ENCODE data around the gene PRKN.

The PRKN gene

GRCh38 chr6:161961046-161961445 lies 766.5 kb downstream of the PRKN start:
- TF ChIP-seq CTCF (IDR thresholded peaks at IDR 0.05): no peak

- TF ChIP-seq CTCF (IDR thresholded peaks at IDR 0.05): no peak
These were observed 768.5 kb downstream of the PRKN start for GRCh38 chr6:161959072-161959471.

GRCh38 chr6:161956082-161956481 lies 771.5 kb downstream of the PRKN start:
- TF ChIP-seq CTCF (IDR thresholded peaks at IDR 0.05): no peak

- no peak for TF ChIP-seq CTCF (IDR thresholded peaks at IDR 0.05)
These were observed 772.8 kb downstream of the PRKN start for GRCh38 chr6:161954699-161955276.

GRCh38 chr6:161954077-161954476 lies 773.5 kb downstream of the PRKN start:
- no peak for TF ChIP-seq CTCF (IDR thresholded peaks at IDR 0.05)

- TF ChIP-seq CTCF (IDR thresholded peaks at IDR 0.05): no peak
These were observed 776.4 kb downstream of the PRKN start for GRCh38 chr6:161951126-161951525.

GRCh38 chr6:161949531-161949930 lies 778.0 kb downstream of the PRKN start:
- TF ChIP-seq CTCF (IDR thresholded peaks at IDR 0.05): no peak

- TF ChIP-seq CTCF (IDR thresholded peaks at IDR 0.05): no peak
These were observed 779.1 kb downstream of the PRKN start for GRCh38 chr6:161948462-161948861.

Data from LNCAP (cell line).